Mesenteric fat pad (tissue), 1 donor: Measurements from ENCODE around the gene GLCE. TPM values are rescaled to one million over a fixed set of nuclear protein-coding genes. Genes with fewer than 3 reads are reported as not detected.
"Not testable (repeated sequence)": the region's sequence is repeated elsewhere in the genome, so short reads cannot be mapped to it uniquely, and the experiment has no call there.

Experiments
- DNase-seq: peaks from one replicate; pipeline ENCODE4 v3.0.0-alpha.2; 2020; ENCODE audit warnings: low spot score
- total RNA-seq: library from RNA; stranded (reverse); fragmentation: NEBNext Ultra II Directional; extraction: Animal tissue kit (Norgen Biotek cat#: 25700); gene quantifications from one replicate; pipeline ENCODE4 v1.2.1, GENCODE V29; 2021
- donor health status: DM: yes; HTN: yes; CAD: no.

Gene GLCE
- total RNA-seq, 1 donor from 2014 or later, result 14.3 TPM

- DNase-seq, result peak; percentile 77
Measured at GRCh38 chr15:69296606-69297005, 136.2 kb downstream of the GLCE start.

GRCh38 chr15:69297642-69298353, 137.4 kb downstream of the GLCE start:
- no peak for DNase-seq

- DNase-seq, result no peak
Measured at GRCh38 chr15:69298354-69298696, 137.9 kb downstream of the GLCE start.

- no peak for DNase-seq
Measured at GRCh38 chr15:69298697-69299441, 138.4 kb downstream of the GLCE start, which contains the start of gene PAQR5. PAQR5 (plus strand) TSS chr15:69298912; CDS start chr15:69360081, 61,169 bp downstream.

GRCh38 chr15:69299451-69299886, 139.0 kb downstream of the GLCE start:
- no peak for DNase-seq

- DNase-seq, result no peak
Measured at GRCh38 chr15:69299943-69300588, 139.6 kb downstream of the GLCE start.

GRCh38 chr15:69301101-69301500, 140.7 kb downstream of the GLCE start:
- not testable (repeated sequence) for DNase-seq

- DNase-seq, result not testable (repeated sequence)
Measured at GRCh38 chr15:69302087-69302486, 141.7 kb downstream of the GLCE start.

- DNase-seq, result no peak
Measured at GRCh38 chr15:69302929-69303328, 142.5 kb downstream of the GLCE start.

- no peak for DNase-seq
Measured at GRCh38 chr15:69303337-69304181, 143.1 kb downstream of the GLCE start.

- no peak for DNase-seq
Measured at GRCh38 chr15:69304182-69304545, 143.7 kb downstream of the GLCE start.

GRCh38 chr15:69305204-69305931, 144.9 kb downstream of the GLCE start:
- no peak for DNase-seq

- DNase-seq, result no peak
Measured at GRCh38 chr15:69305933-69306568, 145.6 kb downstream of the GLCE start.

- DNase-seq, result no peak
Measured at GRCh38 chr15:69307939-69308338, 147.5 kb downstream of the GLCE start.

- DNase-seq, result no peak
Measured at GRCh38 chr15:69308949-69309348, 148.5 kb downstream of the GLCE start.

- peak; percentile 49 for DNase-seq
Measured at GRCh38 chr15:69311319-69311721, 150.9 kb downstream of the GLCE start.

- no peak for DNase-seq
Measured at GRCh38 chr15:69313432-69314000, 153.1 kb downstream of the GLCE start.

- DNase-seq, result no peak
Measured at GRCh38 chr15:69314131-69314530, 153.7 kb downstream of the GLCE start.

GRCh38 chr15:69314736-69315135, 154.3 kb downstream of the GLCE start:
- DNase-seq, result no peak
